Glomerular visceral epithelial cell (primary cell): ENCODE measurements around the gene GSTT2B.
"Not testable (repeated sequence)": the region's sequence is repeated elsewhere in the genome, so short reads cannot be mapped to it uniquely, and the experiment has no call there.

ENCODE experiments used
- DNase-seq: peaks from one replicate; pipeline ENCODE4 v3.0.0-alpha.2; 2016; ENCODE audit errors: extremely low spot score

The GSTT2B gene

GRCh38 chr22:23947391-23947790 lies 13.6 kb downstream of the GSTT2B start:
- DNase-seq = not testable (repeated sequence)

- DNase-seq = not testable (repeated sequence)
Observed at GRCh38 chr22:23940166-23940565, 20.8 kb downstream of the GSTT2B start.

DNA sequence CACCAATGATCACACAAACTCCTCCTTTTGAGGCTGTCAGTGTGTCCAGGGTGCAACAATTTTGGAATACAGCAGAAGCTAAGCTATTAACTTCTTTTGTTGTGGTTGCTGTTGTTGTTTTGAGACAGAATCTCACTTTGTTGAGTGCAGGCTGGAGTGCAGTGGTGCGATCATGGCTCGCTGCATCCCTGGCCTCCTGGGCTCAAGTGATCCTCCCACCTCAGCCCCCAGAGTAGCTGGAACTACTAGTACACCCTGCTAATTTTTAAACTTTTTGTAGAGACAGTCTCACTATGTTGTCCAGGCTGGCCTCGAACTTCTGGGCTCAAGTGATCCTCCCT lies 22.0 kb downstream of the GSTT2B start:
- no peak for DNase-seq

- no peak for DNase-seq
Observed at GRCh38 chr22:23938328-23939016, 22.5 kb downstream of the GSTT2B start.

GRCh38 chr22:23926561-23926960 lies 34.4 kb downstream of the GSTT2B start:
- DNase-seq = no peak

DNA sequence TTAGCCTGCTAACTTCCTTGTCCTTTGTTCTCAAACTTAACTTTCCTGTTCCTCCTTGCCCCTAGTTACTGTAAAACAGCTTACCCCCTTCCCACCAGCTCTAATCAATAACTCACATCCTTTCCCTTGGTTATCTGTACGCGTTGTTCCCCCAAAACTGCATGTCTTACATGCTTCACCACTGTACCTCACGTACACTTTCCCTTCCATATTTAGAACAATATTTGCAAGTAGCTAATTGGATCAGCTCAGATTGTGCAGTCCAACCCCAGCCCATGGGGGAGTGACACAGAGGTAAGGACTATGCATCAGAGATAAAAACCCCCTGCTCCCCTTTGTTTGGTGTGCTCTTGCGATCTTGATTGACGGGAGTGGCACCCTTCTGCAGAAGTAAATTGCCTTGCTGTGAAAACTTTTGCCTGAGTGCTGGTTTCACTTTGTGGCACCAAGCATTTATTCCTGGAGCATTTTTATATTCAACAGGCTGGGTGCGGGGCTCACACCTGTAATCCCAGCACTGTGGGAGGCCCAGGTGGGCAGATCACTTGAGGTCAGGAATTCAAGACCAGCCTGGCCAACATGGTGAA lies 35.9 kb downstream of the GSTT2B start:
- DNase-seq = no peak

DNA sequence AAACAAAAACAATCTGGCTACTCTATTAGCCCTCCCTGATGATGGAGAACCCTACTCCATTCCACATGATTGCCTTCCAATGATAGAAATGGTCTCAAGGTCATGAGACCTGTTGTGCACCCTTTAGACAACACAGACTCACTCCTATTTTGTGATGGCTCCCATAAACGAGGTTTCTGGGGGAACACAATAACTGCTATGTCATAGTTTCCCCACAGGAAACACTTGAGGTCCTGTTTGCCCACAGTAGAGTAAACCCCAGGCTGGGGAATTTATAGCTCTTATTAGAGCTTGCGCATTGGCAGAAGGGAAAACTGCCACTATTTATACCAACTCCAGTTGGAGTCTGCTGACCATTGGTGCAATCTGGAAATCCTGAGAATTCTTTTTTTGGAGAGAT lies 38.1 kb downstream of the GSTT2B start:
- DNase-seq = no peak

GRCh38 chr22:23921586-23922201 lies 39.3 kb downstream of the GSTT2B start:
- not testable (repeated sequence) for DNase-seq

GRCh38 chr22:23920267-23920611 lies 40.8 kb downstream of the GSTT2B start:
- not testable (repeated sequence) for DNase-seq

GRCh38 chr22:23915290-23915689 lies 45.7 kb downstream of the GSTT2B start:
- no peak for DNase-seq

GRCh38 chr22:23913661-23914353 lies 47.2 kb downstream of the GSTT2B start:
- peak; percentile 99 for DNase-seq

- DNase-seq = no peak
Observed at GRCh38 chr22:23913306-23913660, 47.7 kb downstream of the GSTT2B start.

GRCh38 chr22:23912293-23912903 lies 48.6 kb downstream of the GSTT2B start:
- no peak for DNase-seq

GRCh38 chr22:23911318-23911980 lies 49.5 kb downstream of the GSTT2B start:
- DNase-seq = no peak

GRCh38 chr22:23910496-23911190 lies 50.4 kb downstream of the GSTT2B start:
- no peak for DNase-seq

DNA sequence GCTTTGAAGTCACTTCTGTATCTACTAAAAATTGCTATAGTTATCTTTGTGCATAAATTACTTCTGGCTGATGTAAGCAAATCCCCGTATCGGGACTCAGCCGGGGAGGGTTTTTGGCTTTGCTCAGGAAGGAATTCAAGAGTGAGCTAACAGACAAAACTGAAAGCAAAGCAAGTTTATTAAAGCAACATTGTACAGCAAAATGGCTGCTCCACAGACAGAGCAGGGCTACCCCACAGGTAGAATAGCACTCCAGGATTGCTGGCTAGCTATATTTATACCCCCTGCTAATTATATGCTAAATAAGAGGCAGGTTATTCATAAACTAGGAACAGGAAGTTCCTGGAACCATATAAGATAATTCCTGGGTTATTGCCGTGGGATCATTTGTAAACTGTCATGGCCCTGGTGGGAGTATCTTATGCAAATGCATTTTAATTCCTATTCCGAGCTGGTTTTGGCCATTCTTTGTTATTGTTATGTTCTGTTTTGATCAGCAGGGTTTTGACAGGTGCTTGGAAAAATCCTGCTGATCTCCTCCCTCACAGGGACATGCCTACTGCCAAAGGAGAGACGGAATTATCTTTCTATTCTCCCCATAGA lies 51.6 kb downstream of the GSTT2B start:
- DNase-seq = no peak

DNA sequence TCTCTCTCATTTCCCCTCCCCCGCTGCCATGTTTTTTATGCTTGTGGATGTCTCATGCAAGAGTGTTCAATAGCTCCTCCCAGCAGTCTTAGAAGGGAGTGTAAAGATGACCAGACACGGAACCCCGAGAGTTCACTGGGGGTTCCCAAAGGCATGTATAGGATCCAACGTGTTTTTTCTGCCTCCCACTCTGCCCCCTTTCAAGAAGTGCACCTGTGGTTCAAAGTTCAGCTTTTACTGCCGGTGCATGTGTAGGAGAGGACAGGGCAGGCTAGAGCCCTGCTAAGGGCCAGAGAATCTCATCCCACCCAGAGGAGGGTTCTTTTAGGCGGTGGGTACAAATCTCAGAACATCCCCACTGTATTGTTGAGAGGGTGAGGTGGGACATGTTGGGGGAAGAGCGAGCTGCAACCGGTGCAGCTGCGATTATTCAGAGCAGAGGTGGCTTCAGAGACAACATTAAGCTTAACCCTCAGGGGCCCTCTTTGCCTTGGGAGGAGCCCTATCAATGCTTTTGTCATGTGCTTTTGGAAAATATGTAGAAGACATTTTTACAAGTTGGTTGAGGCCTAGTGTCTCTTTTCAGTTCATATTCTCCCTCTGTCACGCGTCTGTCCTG lies 52.3 kb downstream of the GSTT2B start:
- DNase-seq = no peak

DNA sequence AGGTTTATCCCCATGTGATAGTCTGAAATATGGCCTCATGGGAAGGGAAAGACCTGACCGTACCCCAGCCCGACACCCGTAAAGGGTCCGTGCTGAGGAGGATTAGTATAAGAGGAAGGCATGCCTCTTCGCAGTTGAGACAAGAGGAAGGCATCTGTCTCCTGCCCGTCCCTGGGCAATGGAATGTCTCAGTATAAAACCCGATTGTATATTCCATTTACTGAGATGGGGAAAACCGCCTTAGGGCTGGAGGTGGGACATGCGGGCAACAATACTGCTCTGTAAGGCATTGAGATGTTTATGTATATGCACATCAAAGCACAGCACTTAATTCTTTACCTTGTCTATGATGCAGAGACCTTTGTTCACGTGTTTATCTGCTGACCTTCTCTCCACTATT lies 53.6 kb downstream of the GSTT2B start:
- DNase-seq = not testable (repeated sequence)
